GM19240 (cell line): ENCODE data around the gene VSIG10L.

Experiments used
- DNase-seq: peaks from one replicate; pipeline ENCODE4 v3.0.0; 2011; ENCODE audit warnings: low spot score; ENCODE audit not compliant: insufficient read length

VSIG10L gene

GRCh38 chr19:51365211-51365964 is 23.4 kb upstream of the VSIG10L start:
- no peak for DNase-seq

- DNase-seq = no peak
Measured at GRCh38 chr19:51364200-51365106, 22.5 kb upstream of the VSIG10L start.

- no peak for DNase-seq
Measured at GRCh38 chr19:51361239-51361638, 19.3 kb upstream of the VSIG10L start.

DNA sequence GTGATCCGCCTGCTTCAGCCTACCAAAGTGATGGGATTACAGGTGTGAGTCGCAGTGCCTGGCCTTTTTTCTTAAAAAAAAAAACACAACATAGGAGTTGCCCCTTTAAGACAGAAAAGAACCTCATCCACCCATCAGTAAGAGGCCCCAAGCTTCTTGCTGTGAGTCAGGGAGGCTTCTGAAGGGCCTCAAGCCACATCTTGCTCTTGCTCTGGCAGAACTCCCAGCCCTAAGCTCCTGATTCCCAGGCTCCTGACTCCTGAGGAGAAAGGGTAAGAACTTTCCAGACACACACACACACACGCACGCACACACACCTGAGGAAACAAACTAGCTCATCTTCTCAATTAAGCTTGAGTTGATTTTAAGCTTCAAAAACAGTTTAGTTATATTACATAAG is 17.4 kb upstream of the VSIG10L start:
- no peak for DNase-seq

DNA sequence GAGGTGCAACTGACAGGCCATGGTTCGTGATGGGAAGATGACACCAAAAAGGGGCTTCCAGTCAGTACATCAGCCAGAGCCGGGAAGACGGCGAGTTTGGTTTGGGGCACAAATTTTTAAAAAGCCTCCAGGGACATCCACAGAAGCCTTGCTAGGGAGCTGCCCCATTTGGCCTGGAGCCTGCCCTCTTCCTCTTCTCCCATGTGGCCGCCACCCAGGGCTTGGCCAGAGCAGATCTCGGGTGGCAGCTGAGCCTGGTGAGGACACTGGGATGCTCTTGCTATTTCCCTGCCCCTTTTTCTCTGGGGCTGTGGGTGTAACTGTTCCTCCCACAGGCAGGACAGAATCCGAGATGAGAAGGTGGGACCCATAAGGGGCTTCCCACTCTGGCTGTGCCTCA is 16.0 kb upstream of the VSIG10L start:
- no peak for DNase-seq

DNA sequence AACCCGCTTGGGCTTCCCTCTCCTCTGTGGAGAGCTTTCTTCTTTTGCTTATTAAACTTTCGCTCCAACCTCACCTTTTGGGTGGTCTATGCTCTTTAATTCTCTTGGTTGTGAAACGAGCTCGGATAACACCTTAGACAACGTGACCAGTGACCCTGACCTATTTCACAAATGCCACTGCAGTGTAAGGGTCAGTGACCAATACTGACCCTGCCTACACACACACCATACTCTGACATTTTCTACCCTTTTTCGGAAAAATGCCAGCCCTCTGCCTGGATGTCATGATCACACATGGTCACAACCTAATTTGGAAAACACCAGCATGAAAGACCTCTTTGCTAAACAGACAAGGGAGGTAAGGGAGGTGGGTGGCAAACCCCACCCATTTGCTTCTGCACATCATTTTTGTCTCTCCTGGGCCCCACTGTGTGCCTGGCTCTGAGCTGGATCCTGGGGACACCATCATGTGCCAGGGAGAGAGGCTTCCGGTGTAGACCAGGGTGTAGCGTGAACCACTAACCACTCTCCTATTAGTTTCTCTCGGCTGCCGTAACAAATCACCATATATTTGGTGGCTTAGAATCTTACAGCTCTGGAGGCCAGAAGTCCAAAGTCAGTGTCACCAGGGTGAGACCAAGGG is 14.3 kb upstream of the VSIG10L start:
- no peak for DNase-seq

DNA sequence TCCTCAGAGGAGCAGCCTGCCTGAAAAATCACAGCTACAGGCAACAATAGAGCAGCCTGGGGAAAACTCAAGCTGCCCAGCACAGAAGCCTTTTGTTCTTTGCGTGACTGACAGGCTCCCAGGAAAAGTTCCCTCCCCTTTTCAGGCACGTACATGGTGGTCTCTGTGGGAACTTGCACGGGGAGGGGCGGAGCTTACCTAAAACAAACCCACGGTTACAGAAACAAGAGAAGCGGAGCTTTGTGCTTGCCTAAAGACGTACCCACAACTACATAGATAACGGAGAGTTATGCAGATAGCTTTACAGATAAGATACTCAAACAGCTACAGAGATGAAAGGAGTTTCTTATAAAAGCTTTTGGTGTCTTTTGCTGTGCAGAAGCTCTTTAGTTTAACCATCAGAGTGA is 12.8 kb upstream of the VSIG10L start:
- DNase-seq = no peak

GRCh38 chr19:51354103-51354741 is 12.3 kb upstream of the VSIG10L start:
- DNase-seq = no peak

GRCh38 chr19:51352783-51353360 is 10.9 kb upstream of the VSIG10L start:
- no peak for DNase-seq

DNA sequence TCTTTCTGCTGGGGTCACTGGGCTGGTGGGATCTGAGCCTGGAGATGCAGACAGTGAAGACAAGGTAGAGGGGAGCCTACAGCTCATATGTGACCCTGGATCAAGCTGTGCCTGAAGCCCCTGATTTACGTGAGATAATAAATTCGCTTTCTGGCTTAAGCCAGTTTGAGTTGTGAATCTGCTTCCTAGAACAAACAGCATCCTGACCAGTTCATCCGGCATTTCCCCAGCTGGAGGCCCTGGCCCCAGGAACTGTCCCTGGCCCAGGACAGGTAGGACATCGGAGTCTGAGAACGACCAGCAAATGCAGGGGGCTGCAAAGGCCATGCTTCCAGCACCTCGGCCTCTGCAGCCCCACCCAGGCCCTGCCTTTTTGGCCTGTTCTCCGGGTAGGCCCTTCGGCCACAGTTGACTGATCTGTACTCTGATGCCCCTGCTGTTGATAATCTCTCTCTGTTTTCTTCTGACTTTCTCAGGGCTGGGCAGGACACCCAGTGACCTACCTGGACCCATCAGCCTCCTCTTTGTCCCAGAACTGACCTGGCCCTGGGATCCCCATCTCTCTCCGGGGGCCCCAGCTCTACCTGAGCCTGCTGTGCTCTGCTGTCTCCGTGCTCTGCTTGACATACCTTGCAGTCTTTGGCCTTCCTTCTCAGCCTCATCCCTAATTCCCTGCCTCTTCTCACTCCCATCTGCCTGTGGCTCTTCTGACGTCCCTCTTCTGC is 9.5 kb upstream of the VSIG10L start:
- DNase-seq = no peak

DNA sequence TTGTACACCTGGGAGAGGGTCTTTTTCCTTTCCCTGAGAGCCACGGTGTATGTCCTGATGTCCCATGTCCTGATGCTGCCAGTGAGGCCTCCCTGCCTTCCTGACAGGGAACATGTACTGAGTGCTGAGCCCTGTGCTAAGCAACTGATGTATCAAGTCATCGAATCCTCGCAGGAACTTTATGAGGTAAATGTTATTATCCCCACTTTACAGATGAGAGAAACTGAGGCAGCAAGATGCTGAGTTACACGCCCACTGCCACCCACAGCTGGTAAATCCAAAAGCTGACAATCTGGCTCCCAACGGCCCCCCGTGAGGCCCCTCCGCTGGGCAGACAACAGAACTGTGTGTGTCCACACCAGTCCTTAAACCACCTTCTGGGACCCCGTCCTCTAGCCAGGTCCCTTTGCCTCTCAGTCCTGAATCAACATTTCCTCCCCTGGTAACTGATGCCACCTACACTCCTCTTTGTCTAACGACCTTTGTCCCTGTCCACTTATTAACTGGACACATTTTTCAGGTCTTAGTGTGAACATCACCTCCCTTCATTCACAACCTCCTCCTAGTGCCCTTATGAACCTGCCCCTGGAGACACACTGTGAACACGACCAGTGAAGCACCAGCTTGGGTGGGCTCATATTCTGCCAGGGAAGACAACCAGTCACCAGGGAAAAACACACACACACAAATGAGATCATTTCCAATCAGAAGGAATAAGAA is 5.4 kb upstream of the VSIG10L start:
- no peak for DNase-seq

DNA sequence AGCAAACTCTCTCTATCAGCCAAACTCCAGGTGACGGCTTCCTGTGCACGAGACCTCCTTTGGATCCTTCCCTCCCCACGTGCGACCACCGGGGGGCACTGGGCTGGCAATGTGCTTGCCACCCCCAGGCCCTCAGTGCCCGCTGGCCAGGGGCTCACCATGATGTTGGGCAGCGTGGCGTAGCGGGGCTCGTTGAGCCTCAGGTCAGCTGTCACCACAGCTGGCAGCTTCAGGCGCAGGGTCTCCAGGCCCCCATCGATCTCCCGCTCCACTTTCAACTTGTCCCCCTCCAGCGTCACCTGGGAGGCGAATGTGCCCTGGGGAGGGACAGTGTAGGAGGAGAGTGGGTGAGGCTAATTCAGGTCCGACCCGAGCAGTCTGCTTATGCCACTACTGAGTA is 4.8 kb upstream of the VSIG10L start:
- no peak for DNase-seq

GRCh38 chr19:51345076-51345620 is 3.2 kb upstream of the VSIG10L start:
- DNase-seq = no peak

GRCh38 chr19:51342631-51343569 is 961 bp upstream of the VSIG10L start:
- DNase-seq = no peak

DNA sequence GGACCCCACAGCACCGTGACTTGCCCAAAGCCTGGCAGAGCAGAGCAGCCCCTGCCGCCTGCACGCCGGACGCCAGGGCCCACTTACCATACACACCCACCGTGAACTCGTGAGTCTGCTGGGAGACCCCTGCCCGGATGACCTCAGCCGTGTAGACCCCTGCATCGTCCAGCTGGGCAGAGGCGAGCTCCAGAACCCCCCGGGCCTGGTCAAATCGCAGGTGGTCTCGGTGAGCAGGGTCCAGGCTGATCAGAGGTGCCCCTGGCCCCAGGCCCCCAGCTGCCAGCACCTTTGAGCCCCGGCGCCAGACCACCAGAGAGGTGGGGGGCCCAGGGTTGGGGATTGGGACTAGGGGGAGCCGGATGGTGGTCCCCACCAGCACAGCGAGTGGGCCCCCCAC is 873 bp downstream of the VSIG10L start:
- DNase-seq = no peak

DNA sequence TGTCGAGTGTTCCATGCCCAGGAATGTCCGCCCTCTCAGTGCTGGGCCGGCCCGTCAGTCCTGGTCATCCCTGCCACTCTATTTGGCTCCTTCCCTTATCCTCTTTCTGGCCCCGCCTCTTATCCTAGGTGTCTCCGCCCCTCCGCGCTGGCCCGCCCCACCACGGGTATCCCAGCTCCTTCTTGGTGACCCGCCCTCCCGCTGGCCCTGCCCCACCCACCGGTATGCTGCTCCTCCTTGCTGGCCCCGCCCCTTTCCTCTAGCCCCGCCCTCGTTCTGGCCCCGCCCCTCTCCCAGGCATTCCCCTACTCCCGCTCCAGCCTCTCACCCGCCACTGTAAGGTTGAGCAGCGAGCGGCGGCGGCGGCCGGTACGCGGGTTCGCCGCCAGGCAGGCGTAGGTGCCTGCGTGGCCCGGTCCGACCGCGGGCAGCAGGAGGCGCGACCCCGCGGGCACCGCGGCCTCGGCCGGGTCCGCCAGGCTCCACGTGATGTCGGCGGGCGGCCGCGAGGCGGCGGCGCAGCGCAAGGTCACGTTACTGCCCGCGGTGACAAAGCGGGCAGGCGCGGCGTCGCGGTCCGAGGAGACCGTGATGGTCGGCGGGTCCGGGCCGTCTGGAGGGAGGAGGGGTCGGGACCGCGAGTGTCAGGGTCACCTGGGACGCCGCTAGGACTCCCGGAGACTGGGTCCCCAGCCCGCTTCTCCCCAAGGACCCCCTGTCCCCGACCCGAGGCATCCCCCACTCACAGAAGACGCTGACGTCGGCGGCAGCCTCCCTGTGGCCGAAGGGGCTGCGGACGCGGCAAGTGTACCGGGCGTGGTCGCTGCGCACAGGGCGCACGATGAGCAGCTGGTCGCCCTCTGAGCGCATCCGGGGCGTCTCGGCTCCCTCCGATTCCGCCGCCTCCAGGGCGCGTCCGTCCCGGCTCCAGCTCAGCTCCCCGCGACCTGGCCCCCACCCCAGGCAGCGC is 2.0 kb downstream of the VSIG10L start:
- DNase-seq = peak; percentile 92

GRCh38 chr19:51339313-51339686 is 2.6 kb downstream of the VSIG10L start:
- no peak for DNase-seq
